ENCODE data around the gene USP7.

GRCh38 chr16:8971416-8971815 lies 7.7 kb upstream of the USP7 start:
- TF ChIP-seq CTCF (IDR thresholded peaks at IDR 0.05; ENCODE audit: low read depth, low read length, poor library complexity, severe bottlenecking) (no peak), EZH2phosphoT487 (IDR thresholded peaks at IDR 0.05; ENCODE audit: borderline replicate concordance, low read length) (no peak)
